ENCODE data around the gene MTNR1B.

The MTNR1B gene

DNA sequence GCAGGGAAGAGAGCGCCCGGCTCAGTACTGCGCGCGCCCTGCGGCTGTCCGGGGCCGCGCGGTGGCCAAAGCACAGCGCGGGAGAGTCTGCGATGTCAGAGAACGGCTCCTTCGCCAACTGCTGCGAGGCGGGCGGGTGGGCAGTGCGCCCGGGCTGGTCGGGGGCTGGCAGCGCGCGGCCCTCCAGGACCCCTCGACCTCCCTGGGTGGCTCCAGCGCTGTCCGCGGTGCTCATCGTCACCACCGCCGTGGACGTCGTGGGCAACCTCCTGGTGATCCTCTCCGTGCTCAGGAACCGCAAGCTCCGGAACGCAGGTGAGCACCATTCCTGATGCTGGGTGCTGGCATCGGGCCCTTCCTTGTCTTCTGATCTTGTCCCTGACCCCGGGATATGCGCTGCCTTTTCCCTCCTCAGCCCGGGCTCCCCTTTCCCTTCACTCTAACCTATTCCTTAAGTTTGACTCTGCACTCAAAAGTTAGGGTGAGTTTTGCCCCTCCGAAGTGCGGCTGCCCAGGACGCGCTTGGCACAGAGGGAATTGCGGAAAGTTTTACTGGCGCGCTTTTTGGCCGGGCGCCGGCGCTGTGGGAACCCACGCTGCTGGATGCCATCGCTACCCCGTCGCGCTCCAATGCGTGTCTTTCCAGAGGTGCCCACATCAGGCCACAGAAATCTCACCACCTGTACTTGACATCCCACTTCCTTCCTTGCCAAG lies at the start of gene MTNR1B:
Gene MTNR1B (plus strand): TSS at position 18 of the 714 bp plus-strand sequence. CDS start 75 bp downstream, at position 93.
- no peak within 1 kb of the TSS for H3K27ac Mint-ChIP-seq

DNA sequence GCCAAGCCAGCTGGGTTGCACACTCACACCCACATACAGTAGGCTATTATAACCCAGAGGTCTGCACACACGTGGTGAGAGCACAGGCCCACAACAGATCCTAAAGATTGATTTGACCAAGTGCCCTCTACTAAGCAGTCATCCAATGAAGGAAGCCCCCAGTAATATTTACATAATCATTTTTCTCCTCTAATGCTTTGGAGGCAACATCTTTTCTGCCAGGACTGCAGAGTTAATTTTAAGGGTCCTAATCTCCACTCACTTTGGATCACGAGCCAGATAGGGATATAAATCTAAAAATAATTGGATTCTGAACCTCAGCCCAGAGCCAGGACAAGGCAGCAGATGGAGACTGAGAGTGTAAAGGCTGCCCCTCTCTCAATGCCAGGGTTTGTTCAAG lies 49.1 kb upstream of the MTNR1B start:
- Mint-ChIP-seq H3K4me1 (ENCODE audit: low read depth) (no peaks in the 10 kb centered on the region), H3K36me3 (ENCODE audit: low read depth) (no peaks in the 10 kb centered on the region), H3K27ac (no peak overlapping the region), H3K9me3 (peaks cover 10% of the 10 kb centered on the region), H3K4me3 (no peak overlapping the region), H3K27me3 (peaks cover 4% of the 10 kb centered on the region)

More for the DNA sequence above, at the start of gene MTNR1B:
- peaks cover 18% of the 10 kb centered on the region for H3K27me3 Mint-ChIP-seq
- H3K36me3 Mint-ChIP-seq (ENCODE audit: low read depth), result no peaks in the 10 kb centered on the region
- no peaks in the 10 kb centered on the region for H3K4me1 Mint-ChIP-seq (ENCODE audit: low read depth)
- H3K4me3 Mint-ChIP-seq, result no peak within 1 kb of the TSS
- H3K9me3 Mint-ChIP-seq, result no peaks in the 10 kb centered on the region

DNA sequence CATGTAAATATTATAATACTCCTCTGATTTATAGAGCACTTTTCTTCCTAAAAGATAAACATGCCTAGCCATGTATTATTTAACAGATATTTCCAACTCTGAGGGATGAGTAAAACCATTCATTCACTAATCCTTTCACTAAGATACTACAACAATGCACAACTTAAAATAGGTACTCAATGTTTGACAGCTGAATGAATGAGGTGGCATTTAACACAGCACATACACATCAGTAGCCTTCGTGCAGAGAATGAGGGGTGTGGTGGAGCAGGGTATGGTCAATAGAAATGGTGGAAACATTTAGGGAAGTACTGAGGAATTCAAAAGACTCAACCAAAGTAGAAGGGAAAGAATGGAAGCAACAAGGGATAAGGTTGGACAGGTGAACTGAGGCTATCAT lies 46.7 kb upstream of the MTNR1B start:
- no peak overlapping the region for H3K27ac Mint-ChIP-seq
- no peaks in the 10 kb centered on the region for H3K27me3 Mint-ChIP-seq
- H3K4me3 Mint-ChIP-seq, result no peak overlapping the region
- H3K9me3 Mint-ChIP-seq, result peaks cover 12% of the 10 kb centered on the region
- H3K4me1 Mint-ChIP-seq (ENCODE audit: low read depth), result no peaks in the 10 kb centered on the region
- H3K36me3 Mint-ChIP-seq (ENCODE audit: low read depth), result no peaks in the 10 kb centered on the region

DNA sequence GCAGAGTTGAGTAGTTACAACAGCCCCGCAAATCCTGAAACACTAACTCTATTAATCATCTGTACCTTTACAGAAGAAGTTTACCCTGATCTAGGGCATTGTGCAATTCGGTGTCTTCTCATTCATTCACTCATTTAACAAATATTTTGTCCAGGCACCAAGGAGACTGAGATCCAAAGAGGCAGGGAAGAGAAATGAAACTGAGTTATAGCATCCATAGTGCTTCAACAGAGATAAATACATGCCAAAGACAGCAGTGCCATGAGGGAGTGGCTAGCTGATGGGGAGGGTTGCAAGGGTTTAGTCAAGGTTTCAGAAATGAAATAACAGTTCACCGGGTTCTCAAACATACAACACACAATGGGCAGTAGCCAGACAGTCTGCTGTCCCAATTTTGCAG lies 40.2 kb upstream of the MTNR1B start:
- H3K27ac Mint-ChIP-seq, result no peak overlapping the region
- H3K9me3 Mint-ChIP-seq, result peaks cover 9% of the 10 kb centered on the region
- H3K4me1 Mint-ChIP-seq (ENCODE audit: low read depth), result no peaks in the 10 kb centered on the region
- no peaks in the 10 kb centered on the region for H3K27me3 Mint-ChIP-seq
- H3K36me3 Mint-ChIP-seq (ENCODE audit: low read depth), result no peaks in the 10 kb centered on the region
- H3K4me3 Mint-ChIP-seq, result no peak overlapping the region

DNA sequence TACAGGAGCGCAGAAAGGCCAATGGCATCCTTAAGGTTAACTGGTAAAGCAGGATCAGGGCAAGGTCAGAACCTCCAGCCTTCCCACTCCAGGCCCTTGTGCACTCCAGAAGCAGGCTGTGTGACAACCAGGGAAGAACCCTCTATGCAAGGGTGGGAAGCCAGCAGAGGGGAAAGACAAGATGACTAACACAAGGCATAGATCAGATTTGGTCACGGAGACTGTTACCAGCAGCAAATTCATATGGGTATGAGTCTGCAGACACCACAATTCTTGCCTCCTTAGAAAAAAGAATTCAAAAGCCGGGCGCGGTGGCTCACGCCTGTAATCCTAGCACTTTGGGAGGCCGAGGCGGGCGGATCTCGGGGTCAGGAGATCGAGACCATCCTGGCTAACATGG lies 39.8 kb upstream of the MTNR1B start:
- Mint-ChIP-seq H3K4me3 (no peak overlapping the region), H3K9me3 (peaks cover 5% of the 10 kb centered on the region), H3K27me3 (no peaks in the 10 kb centered on the region), H3K4me1 (ENCODE audit: low read depth) (no peaks in the 10 kb centered on the region), H3K36me3 (ENCODE audit: low read depth) (no peaks in the 10 kb centered on the region), H3K27ac (no peak overlapping the region)

DNA sequence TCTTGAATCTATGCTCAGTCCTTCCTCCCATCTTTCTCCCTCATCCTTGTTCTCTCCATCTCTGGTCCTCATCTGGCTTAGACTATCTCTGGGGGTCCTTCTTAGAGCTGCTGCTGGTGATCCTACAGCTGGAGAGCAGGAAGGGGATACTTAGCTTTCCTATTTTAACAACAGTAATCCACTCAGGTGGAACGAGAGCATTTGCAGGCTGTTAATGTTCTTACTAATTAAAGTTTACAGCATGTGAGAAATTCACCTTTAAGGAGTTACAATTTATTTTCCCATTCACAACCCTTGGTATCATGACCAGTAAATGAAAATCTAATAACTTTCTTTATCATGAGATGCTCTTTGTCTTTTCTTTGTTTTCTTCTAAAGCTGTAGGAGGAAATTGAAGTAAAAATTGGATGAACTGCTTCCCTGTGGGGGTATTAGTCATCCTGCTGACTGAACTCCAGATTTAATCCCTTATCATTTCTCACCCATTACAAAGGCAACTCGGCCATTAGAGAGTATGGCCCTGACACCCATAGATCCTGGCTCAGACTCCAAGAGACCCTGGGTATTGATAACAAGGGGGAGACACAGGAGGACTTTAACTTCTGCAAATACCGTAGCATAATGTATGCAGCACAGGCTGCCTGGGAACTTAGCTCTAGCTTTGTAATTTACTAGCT lies 37.6 kb upstream of the MTNR1B start:
- H3K36me3 Mint-ChIP-seq (ENCODE audit: low read depth), result no peaks in the 10 kb centered on the region

DNA sequence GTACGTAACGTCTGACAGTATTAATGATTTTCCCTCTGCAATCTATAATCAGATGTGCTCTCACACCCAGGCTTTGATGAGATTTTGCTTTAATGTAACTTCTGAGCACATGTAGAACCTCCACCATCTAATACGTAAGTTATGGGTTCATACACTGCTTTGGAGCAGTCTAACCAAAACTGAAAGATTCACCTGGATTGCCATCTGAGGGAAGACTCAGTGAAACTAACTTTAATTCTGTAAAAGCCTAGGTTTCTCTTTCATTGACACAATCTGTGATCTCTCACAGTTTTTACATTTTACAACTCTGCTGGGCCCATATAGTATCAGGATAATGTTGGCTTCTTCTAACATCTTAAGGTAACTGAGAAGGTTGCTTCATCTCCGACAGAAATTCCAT lies 30.1 kb upstream of the MTNR1B start:
- Mint-ChIP-seq H3K27me3 (peaks cover 9% of the 10 kb centered on the region), H3K36me3 (ENCODE audit: low read depth) (no peaks in the 10 kb centered on the region), H3K27ac (no peak overlapping the region), H3K9me3 (no peaks in the 10 kb centered on the region), H3K4me1 (ENCODE audit: low read depth) (no peaks in the 10 kb centered on the region), H3K4me3 (no peak overlapping the region)

More for the DNA sequence above, 37.6 kb upstream of the MTNR1B start:
- H3K4me3 Mint-ChIP-seq, result no peak overlapping the region
- H3K27ac Mint-ChIP-seq, result no peak overlapping the region
- H3K9me3 Mint-ChIP-seq, result no peaks in the 10 kb centered on the region
- no peaks in the 10 kb centered on the region for H3K27me3 Mint-ChIP-seq
- no peaks in the 10 kb centered on the region for H3K4me1 Mint-ChIP-seq (ENCODE audit: low read depth)

DNA sequence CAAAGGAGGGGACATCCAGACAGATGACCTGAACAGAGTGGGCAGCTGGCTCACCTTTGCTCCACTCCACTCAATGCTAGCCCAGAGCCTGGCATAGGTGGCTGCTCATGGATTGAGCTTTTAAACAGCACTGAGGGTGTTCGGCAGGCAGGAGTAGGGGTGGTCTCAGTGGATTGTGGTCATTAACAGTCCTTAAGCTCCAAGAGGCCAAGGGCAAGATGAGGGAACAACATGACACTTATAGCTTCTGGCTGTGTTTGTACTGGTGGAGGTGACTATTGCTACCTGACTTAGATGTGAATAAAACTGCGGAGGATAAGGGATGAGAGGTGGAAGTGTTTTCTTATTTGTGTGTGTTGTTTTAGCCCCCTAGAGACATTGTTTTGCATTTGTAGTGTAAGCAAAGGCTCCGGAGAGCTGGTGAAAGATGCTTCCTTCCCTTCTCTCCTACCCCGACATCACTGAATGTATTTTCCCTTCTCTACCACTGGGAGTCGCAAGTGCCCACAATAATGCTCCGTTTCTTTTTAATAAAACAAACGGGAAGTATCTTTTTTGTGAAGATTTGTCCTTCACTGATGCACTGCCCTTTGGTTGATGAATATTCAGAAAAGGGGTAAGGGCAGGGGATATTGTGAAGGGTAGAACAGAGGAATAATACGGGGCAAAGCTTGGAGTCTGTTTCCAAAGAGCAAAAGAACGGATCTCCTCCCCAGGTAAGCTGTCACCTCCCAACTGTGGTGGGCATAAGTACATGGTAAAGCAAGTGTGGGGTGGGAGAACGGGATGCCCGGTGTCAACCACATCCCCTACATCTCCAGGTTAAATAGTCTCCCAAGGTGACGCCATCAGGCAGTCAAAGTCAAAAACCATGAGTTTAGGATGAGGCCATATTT lies 27.5 kb upstream of the MTNR1B start:
- Mint-ChIP-seq H3K4me3 (no peak overlapping the region), H3K9me3 (no peaks in the 10 kb centered on the region), H3K4me1 (ENCODE audit: low read depth) (no peaks in the 10 kb centered on the region), H3K27ac (no peak overlapping the region), H3K27me3 (peaks cover 14% of the 10 kb centered on the region), H3K36me3 (ENCODE audit: low read depth) (no peaks in the 10 kb centered on the region)

DNA sequence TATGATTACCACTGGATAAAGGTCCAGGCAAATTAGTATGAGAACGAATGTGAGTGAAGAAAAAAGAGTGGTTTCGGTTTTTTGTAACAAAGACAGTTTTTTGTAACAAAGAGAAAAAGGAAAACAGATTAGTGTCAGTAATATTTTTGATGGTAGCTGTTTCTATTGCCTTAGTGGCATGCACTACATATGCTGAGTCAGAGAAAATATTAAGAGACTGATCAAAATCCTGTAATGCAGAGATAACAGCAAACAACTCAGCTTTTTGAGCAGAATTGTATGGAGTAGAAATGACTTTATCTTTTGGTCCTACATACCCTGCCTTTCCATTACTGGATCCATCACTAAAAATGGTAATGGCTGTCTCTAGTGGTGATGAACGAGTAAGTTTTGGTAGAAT lies 22.7 kb upstream of the MTNR1B start:
- Mint-ChIP-seq H3K27ac (no peak overlapping the region), H3K27me3 (peaks cover 9% of the 10 kb centered on the region), H3K9me3 (peaks cover 23% of the 10 kb centered on the region), H3K4me3 (no peak overlapping the region), H3K36me3 (ENCODE audit: low read depth) (no peaks in the 10 kb centered on the region), H3K4me1 (ENCODE audit: low read depth) (no peaks in the 10 kb centered on the region)

DNA sequence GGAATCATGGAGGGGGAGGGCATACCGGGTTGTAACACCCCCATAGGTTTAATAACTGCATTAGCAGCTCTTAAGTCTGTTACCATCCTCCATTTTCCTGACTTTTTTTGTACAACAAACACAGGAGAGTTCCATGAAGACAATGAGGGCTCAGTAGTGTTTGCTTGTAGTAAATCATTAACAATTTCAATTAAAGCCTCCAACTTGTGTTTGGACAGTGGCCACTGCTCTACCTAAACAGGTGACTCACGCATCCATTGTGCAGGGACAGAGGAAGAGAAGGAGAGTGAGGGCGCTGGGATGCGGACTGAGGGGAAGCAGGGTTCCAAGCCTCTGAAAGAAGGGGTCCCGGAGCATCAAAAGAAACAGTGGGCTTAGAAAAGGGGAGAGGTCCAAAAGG lies 21.3 kb upstream of the MTNR1B start:
- Mint-ChIP-seq H3K36me3 (ENCODE audit: low read depth) (no peaks in the 10 kb centered on the region), H3K9me3 (peaks cover 23% of the 10 kb centered on the region), H3K27ac (no peak overlapping the region), H3K27me3 (peaks cover 5% of the 10 kb centered on the region), H3K4me3 (no peak overlapping the region), H3K4me1 (ENCODE audit: low read depth) (no peaks in the 10 kb centered on the region)

DNA sequence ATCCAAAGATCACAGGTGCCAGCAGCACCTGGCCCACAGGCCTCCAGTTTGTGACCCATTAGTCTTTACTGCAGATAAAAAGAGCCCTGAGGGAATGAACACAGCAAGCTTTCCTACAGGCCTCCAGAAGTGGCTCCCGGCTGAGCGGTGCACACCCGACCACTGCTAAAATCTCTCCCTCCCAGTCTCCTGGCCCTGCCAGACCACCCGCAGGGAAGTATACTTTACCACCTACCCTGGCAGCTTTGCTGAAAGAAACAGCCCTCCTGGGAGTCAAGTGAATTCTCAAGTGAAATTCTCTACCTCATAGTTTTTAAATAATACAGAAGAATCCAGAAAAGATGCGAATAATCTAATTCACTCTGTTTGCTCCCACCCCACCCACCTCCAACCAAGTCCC lies 15.4 kb upstream of the MTNR1B start:
- no peaks in the 10 kb centered on the region for H3K36me3 Mint-ChIP-seq (ENCODE audit: low read depth)
- no peak overlapping the region for H3K4me3 Mint-ChIP-seq
- no peak overlapping the region for H3K27ac Mint-ChIP-seq
- H3K4me1 Mint-ChIP-seq (ENCODE audit: low read depth), result peaks cover 4% of the 10 kb centered on the region
- H3K27me3 Mint-ChIP-seq, result peaks cover 12% of the 10 kb centered on the region
- H3K9me3 Mint-ChIP-seq, result peaks cover 13% of the 10 kb centered on the region

DNA sequence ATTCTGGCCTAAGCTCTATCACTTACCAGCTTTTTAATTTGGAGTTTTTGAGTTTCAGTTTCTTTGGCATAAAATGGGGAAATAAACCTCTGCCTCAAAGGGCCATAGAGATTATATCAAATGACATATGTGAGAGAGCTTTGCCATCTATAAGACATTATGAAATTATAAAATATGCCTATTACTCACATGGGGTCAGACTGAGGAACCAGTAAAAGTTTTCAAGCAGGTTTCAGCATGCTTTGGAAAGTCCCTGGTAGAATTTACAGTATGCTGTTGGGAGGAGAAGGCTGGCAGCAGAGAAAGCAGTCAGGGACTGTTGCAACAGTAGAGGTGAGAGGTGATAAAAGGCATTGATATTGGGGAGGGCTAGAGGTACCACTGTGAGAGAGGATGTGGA lies 13.6 kb upstream of the MTNR1B start:
- peaks cover 2% of the 10 kb centered on the region for H3K9me3 Mint-ChIP-seq
- H3K4me3 Mint-ChIP-seq, result no peak overlapping the region
- H3K4me1 Mint-ChIP-seq (ENCODE audit: low read depth), result peaks cover 4% of the 10 kb centered on the region
- H3K36me3 Mint-ChIP-seq (ENCODE audit: low read depth), result no peaks in the 10 kb centered on the region
- H3K27me3 Mint-ChIP-seq, result peaks cover 12% of the 10 kb centered on the region
- H3K27ac Mint-ChIP-seq, result no peak overlapping the region

DNA sequence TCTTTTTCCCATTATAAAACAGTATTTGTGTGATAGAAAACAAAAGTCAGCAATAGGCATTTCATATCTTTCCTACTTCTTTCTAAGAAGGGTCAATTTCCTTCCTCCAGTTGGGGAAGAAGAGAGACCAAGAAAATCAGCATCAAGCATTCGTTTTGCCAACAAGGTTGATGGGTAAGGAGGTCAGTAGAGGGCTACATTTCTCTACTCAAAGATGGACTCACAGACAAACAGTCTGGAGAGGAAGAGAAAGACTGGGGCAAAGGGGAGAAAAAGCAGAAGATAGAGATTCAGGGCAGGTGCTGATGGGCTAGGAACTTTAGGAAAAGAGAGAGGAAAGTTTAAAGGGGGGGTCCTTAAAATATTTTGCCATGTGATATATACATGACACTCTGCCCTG lies 8.6 kb upstream of the MTNR1B start:
- no peaks in the 10 kb centered on the region for H3K36me3 Mint-ChIP-seq (ENCODE audit: low read depth)
- no peak overlapping the region for H3K27ac Mint-ChIP-seq
- peaks cover 3% of the 10 kb centered on the region for H3K4me1 Mint-ChIP-seq (ENCODE audit: low read depth)
- H3K4me3 Mint-ChIP-seq, result no peak overlapping the region
- H3K9me3 Mint-ChIP-seq, result no peaks in the 10 kb centered on the region
- peaks cover 14% of the 10 kb centered on the region for H3K27me3 Mint-ChIP-seq

DNA sequence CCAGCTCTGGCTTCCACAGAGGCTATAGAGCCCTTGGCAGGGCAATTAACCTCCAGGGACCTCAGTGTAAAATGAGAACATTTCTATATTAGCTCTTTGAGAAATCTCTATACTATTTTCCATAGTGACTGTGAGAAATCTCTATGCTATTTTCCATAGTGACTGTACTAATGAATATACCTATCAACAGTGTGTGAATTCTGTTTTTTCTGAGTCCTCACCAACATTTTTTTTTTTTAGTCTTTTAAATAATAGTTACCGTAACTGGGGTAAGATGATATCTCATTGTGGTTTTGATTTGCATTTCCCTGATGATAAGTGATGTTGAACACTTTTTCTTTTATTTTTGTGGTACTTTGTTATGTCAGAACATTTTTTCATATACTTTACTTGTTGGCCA lies 7.0 kb upstream of the MTNR1B start:
- Mint-ChIP-seq H3K4me1 (ENCODE audit: low read depth) (no peaks in the 10 kb centered on the region), H3K27ac (no peak overlapping the region), H3K27me3 (peaks cover 9% of the 10 kb centered on the region), H3K36me3 (ENCODE audit: low read depth) (no peaks in the 10 kb centered on the region), H3K9me3 (no peaks in the 10 kb centered on the region), H3K4me3 (no peak overlapping the region)

DNA sequence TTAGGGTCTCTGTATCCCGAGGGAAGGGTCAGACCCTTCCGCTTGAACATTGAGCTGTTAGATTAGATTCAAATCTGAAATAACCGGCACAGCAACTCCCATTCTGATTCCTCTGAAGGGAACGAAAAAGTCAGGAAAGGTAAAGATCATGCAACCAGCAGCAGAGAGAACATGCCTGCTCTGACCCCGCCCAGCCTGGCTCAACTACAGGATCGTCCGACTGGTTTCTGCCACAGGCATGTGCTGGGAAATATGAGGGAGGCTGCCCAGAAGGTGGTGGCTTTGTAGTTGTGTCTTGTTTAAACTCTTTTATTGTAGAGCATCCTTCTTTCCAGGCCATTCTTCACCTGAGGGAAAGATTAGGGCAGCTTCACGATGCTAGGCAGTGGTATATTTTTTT lies 5.0 kb upstream of the MTNR1B start:
- Mint-ChIP-seq H3K27me3 (peaks cover 13% of the 10 kb centered on the region), H3K36me3 (ENCODE audit: low read depth) (no peaks in the 10 kb centered on the region), H3K27ac (no peak overlapping the region), H3K9me3 (no peaks in the 10 kb centered on the region), H3K4me3 (no peak overlapping the region), H3K4me1 (ENCODE audit: low read depth) (no peaks in the 10 kb centered on the region)
